NCI-H1105 (cell line): ENCODE results near the gene FARP2.
A peak's percentile ranks its signal among the peaks of the same experiment; 100 is the strongest.
"Not testable (repeated sequence)": the region's sequence is repeated elsewhere in the genome, so short reads cannot be mapped to it uniquely, and the experiment has no call there.

ENCODE experiments used
- DNase-seq: peaks from one replicate; lab custom pipeline; 2025; lab: John Stamatoyannopoulos, UW

Gene FARP2

DNA sequence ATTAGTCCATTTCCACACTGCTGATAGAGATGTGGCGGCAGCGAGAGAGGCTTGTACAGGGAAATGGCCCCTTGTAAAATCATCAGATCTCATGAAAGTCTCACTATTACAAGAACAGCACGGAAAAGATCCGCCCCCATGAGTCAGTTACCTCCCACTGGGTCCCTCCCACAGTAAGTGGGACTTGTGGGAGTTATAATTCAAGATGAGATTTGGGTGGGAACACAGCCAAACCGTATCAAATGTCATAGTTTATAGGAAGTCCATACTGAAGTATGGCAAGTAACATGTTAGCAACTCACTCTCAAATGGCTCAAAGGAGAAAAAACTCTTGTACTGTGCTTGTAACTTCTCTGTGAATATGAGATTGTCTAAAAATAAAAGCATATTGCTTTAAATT lies 56.1 kb downstream of the FARP2 start:
- DNase-seq = peak; percentile 22

- DNase-seq = not testable (repeated sequence)
Measured at GRCh38 chr2:241413501-241413900, 57.4 kb downstream of the FARP2 start.

DNA sequence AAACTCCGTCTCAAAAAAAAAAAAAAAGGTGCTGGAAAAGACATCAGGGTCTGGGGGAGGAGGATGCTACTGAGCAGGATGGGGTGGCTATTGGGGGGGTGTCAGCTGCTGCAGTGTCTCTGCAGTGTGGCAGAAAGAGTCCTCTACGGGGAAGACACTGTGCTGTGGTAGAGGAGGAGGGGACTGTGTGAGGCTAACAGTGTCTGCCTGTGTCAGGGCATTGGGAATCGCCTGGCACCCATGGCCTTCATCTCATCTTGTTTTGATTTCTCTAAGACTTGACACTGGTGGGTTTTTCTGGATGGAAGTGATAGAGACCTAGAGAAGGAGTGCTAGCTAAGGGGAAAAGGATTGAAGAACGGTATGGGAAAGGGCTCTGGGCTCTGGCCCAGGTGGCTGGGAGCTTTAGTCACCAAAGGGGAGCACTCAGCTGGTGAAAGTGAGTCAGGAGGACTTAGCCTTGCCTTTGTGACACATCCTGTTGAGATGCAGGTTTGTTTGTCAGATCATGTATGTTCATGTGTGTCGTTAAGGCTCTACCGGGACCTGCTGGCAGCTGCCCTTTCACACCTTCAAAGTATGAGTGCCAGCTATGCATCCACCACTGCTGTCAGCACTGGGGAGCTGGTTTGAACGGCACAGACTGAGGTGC lies 58.0 kb downstream of the FARP2 start:
- DNase-seq = no peak

DNA sequence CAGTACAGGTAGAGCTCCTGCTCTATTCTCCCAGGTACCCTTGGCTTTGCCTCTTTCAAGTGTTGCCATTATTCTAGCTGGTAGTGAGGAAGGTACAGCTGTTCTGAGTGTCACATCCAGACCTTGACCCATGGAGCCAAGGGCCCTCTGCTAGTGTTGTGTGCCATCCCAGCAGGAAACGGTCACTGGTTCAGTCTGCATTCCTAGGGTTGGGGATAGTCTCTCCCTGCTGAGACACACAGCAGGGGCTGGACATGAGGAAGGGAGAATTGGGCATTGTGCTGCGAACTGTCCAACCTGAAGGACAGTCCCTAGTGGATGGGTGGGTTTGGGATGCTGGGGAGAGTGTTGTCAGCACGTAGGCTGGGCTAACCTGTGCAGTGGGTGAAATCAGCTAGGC lies 59.1 kb downstream of the FARP2 start:
- no peak for DNase-seq

DNA sequence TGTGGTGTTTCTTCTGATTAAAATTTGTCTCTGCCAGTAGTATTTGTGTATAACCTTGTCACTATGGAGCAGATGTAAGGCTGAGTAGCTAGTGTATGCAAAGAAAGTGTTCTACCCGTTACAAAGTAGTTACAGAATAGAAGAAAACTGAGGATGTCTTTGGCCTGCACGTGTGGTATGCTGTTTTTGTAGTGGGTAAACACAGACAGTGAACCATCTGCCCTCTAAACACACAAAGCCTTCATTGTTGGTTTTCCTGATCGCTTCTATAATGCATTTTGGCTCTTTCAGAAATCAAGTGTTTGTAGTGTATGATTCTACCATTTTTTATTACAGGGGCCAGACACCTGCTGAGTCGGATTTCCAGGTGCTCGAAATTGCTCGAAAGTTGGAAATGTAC lies 61.5 kb downstream of the FARP2 start:
- peak; percentile 88 for DNase-seq

- DNase-seq = no peak
Measured at GRCh38 chr2:241421330-241421729, 65.2 kb downstream of the FARP2 start.

DNA sequence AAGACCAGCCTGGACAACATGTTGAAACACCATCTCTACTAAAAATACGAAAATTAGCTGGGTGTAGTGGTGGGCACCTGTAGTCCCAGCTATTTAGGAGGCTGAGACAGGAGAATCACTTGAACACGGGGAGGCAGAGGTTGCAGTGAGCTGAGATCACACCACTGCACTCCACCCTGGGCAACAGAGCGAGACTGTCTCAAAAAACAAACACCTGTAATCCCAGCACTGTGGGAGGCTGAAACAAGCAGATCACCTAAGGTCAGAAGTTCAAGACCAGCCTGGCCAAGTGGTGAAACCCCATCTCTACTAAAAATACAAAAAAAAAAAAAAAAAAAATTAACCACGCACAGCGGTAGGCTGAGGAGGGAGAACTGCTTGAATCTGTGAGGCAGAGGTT lies 65.9 kb downstream of the FARP2 start:
- DNase-seq = not testable (repeated sequence)

DNA sequence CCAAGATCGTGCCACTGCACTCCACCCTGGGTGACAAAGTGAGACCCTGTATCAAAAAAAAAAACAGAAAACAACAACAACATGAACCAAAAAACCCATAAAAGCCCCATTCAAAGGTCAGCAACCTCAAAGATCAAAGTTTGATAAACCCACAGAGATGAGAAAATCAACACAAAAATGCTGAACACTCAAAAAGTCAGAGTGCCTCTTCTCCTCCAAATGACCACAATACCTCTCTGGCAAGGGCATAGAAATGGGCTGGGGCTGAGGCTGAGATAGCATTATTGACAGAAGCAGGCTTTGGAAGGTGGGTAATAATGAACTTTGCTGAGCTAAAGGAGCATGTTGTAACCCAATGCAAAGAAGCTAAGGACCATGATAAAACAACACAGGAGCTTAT lies 66.3 kb downstream of the FARP2 start:
- DNase-seq = no peak

- not testable (repeated sequence) for DNase-seq
Measured at GRCh38 chr2:241423489-241423888, 67.4 kb downstream of the FARP2 start.

DNA sequence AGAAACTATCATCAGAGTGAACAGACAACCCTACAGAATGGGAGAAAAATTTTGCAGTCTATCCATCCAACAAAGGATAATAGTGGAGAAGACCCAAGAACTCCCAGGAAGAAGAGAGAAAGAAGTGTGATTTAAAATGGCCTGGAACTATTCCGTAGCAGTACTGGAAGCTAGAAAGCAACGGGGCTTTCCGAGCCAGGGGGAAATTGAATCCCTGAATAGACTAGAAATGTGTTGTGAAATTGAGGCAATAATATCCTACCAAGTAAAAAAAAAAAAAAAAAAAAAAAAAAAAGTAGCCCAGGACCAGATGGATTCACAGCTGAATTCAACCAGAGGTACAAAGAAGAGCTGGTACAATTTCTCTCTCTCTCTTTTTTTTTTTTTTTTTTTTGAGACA lies 69.3 kb downstream of the FARP2 start:
- DNase-seq = no peak

GRCh38 chr2:241430178-241430577 lies 74.1 kb downstream of the FARP2 start:
- no peak for DNase-seq

- peak; percentile 23 for DNase-seq
Measured at GRCh38 chr2:241432824-241433448, 76.9 kb downstream of the FARP2 start.

- DNase-seq = no peak
Measured at GRCh38 chr2:241437179-241437578, 81.1 kb downstream of the FARP2 start.

- DNase-seq = no peak
Measured at GRCh38 chr2:241441492-241441891, 85.4 kb downstream of the FARP2 start.

GRCh38 chr2:241443486-241444223 lies 87.6 kb downstream of the FARP2 start:
- peak; percentile 1 for DNase-seq

GRCh38 chr2:241445426-241445825 lies 89.3 kb downstream of the FARP2 start:
- DNase-seq = no peak

DNA sequence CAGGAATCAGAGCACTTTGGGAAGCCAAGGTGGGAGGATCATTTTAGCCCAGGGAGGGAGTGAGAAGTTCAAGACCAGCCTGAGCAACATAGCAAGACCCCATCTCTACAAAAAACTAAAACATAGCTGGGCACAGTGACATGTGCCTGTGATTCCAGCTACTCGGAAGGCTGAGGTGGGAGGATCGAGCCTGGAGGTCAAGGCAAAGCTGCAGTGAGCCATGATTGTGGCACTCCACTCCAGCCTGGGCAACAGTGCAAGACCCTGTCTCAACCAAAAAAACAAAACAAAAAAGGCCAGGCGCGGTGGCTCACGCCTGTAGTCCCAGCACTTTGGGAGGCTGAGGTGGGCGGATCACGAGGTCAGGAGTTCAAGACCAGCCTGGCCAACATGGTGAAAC lies 94.0 kb downstream of the FARP2 start:
- not testable (repeated sequence) for DNase-seq

DNA sequence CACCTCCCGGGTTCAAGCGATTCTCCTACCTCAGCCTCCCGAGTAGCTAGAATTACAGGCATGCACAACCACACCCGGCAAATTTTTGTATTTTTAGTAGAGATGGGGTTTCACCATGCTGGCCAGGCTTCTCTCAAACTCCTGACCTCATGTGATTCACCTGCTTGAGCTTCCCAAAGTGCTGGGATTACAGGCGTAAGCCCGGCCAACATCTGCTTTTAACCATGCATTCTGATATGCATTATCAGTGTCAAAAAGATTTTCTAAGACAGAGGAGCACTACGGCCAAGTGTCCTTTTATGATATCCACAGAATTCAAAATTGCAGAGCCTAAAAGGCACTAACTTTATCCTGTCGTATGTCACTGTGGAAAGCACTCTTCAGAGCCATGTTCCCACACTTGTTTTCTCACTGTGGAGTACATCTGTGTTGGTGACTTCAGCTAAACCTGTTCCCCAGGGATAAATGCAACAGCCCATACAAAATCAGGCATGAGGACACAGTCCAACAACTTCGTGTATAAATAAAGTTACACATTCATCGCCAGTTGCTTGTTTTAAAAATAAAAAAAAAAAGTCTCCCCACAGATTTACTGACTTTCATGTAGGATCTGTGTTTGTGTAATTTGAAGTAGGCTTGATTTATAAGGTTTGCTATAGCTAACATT lies 95.9 kb downstream of the FARP2 start:
- DNase-seq = no peak

- not testable (repeated sequence) for DNase-seq
Measured at GRCh38 chr2:241453919-241454318, 97.8 kb downstream of the FARP2 start.

DNA sequence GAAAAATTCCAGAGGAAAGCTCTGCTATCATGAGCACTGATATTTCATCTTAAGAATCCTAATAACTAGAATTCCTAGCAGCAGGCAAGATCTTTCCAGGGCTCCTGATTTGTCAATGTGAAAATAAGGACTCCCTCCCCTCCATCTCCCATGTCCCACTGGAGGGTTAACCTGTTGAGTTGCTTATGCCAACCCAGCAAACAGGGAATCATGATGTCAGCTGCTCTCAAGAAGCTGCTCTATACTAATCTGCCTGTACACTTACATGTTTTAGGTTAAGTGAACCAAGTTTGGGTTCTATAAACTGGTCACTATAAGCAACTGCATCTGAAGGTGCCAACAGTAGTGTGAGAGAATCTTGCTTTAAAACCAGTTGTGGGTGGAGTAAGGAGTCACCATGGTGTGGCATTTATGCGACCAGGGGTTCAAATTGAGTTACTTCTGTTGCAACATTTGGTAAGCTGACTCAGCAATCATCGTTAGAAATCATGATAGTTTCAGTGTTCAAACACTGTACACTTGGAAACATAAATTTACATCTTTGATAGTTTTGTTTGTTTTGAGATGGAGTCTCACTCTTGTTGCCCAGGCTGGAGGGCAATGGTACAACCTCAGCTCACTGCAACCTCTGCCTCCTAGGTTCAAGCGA lies 98.9 kb downstream of the FARP2 start:
- DNase-seq = no peak

- no peak for DNase-seq
Measured at GRCh38 chr2:241456546-241456945, 100.5 kb downstream of the FARP2 start.

GRCh38 chr2:241458687-241459086 lies 102.6 kb downstream of the FARP2 start:
- DNase-seq = no peak
